Stimulated activated naive CD8-positive, alpha-beta T cell treated with anti-CD3 and anti-CD28 coated beads, Interleukin-15, Interleukin-2, amounts not matched to agents 100 ng/mL and 50 ng/mL, for 24 hours (primary cell): ENCODE data around the gene HOMER2.

Experiments
- H3K27ac Mint-ChIP-seq: one replicate; pipeline ENCODE4 v1.8.0; 2021; ENCODE audit warnings: mild to moderate bottlenecking, mixed read lengths
- H3K27me3 Mint-ChIP-seq: one replicate; pipeline ENCODE4 v1.8.0; 2021; ENCODE audit warnings: mixed read lengths
- H3K36me3 Mint-ChIP-seq: one replicate; pipeline ENCODE4 v1.8.0; 2021; ENCODE audit warnings: low read depth, mixed read lengths
- H3K4me1 Mint-ChIP-seq: one replicate; pipeline ENCODE4 v1.8.0; 2021; ENCODE audit warnings: low read depth, mixed read lengths
- H3K4me3 Mint-ChIP-seq: one replicate; pipeline ENCODE4 v1.8.0; 2021; ENCODE audit warnings: mild to moderate bottlenecking, mixed read lengths
- H3K9me3 Mint-ChIP-seq: one replicate; pipeline ENCODE4 v1.8.0; 2021; ENCODE audit warnings: mixed read lengths

Gene HOMER2

GRCh38 chr15:82810061-82810889, 142.2 kb downstream of the HOMER2 start:
- no peaks in the 10 kb centered on the region for H3K27me3 Mint-ChIP-seq
- H3K4me1 Mint-ChIP-seq, result peaks cover 55% of the 10 kb centered on the region
- no peaks in the 10 kb centered on the region for H3K9me3 Mint-ChIP-seq
- peak overlapping the region; percentile 95 for H3K4me3 Mint-ChIP-seq
- peaks cover 24% of the 10 kb centered on the region for H3K36me3 Mint-ChIP-seq
- H3K27ac Mint-ChIP-seq, result peak overlapping the region; percentile 97

- Mint-ChIP-seq H3K9me3 (no peaks in the 10 kb centered on the region), H3K4me1 (peaks cover 55% of the 10 kb centered on the region), H3K36me3 (peaks cover 21% of the 10 kb centered on the region), H3K4me3 (peak within 1 kb of the TSS; percentile 95), H3K27me3 (no peaks in the 10 kb centered on the region), H3K27ac (peak within 1 kb of the TSS; percentile 97)
Measured at GRCh38 chr15:82809308-82810060, 143.0 kb downstream of the HOMER2 start, which contains the start of gene WHAMM. Gene WHAMM (plus strand): TSS chr15:82809628. CDS start chr15:82809727, 99 bp downstream.

- H3K27ac Mint-ChIP-seq, result peak overlapping the region; percentile 78
- H3K4me3 Mint-ChIP-seq, result peak overlapping the region; percentile 72
- H3K9me3 Mint-ChIP-seq, result no peaks in the 10 kb centered on the region
- H3K4me1 Mint-ChIP-seq, result peaks cover 49% of the 10 kb centered on the region
- peaks cover 13% of the 10 kb centered on the region for H3K36me3 Mint-ChIP-seq
- no peaks in the 10 kb centered on the region for H3K27me3 Mint-ChIP-seq
Measured at GRCh38 chr15:82808634-82809041, 143.9 kb downstream of the HOMER2 start.

GRCh38 chr15:82807920-82808633, 144.4 kb downstream of the HOMER2 start:
- H3K27me3 Mint-ChIP-seq, result no peaks in the 10 kb centered on the region
- H3K27ac Mint-ChIP-seq, result peak overlapping the region; percentile 78
- H3K4me1 Mint-ChIP-seq, result peaks cover 48% of the 10 kb centered on the region
- H3K9me3 Mint-ChIP-seq, result no peaks in the 10 kb centered on the region
- peaks cover 12% of the 10 kb centered on the region for H3K36me3 Mint-ChIP-seq
- peak overlapping the region; percentile 72 for H3K4me3 Mint-ChIP-seq

- H3K36me3 Mint-ChIP-seq, result no peaks in the 10 kb centered on the region
- peak within 1 kb of the TSS; percentile 57 for H3K27ac Mint-ChIP-seq
- H3K4me1 Mint-ChIP-seq, result peaks cover 28% of the 10 kb centered on the region
- H3K27me3 Mint-ChIP-seq, result no peaks in the 10 kb centered on the region
- H3K9me3 Mint-ChIP-seq, result no peaks in the 10 kb centered on the region
- no peak within 1 kb of the TSS for H3K4me3 Mint-ChIP-seq
Measured at GRCh38 chr15:82805994-82806406, 146.5 kb downstream of the HOMER2 start, which contains the start of gene FSD2. Gene FSD2 (minus strand): TSS chr15:82806069. CDS start chr15:82787390, 18,679 bp downstream.

DNA sequence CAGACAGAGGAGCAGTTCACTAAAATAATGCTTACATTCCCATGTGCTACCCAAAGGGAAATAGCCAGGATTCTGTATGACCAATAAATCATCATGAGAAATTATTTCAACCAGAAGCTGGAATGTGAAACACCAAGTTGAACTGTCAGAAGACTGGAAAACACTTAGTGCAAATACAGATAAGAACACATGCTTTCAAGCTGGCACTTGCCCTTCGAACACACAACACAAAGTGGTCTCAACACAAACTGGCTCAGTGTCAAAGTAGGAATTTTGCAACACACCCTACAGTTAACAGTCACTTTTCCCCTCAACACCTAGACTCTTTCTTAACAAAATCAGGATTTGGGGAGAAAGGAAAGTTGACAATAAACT, 148.0 kb downstream of the HOMER2 start:
- Mint-ChIP-seq H3K27ac (no peak overlapping the region), H3K27me3 (peaks cover 2% of the 10 kb centered on the region), H3K9me3 (no peaks in the 10 kb centered on the region), H3K4me1 (peaks cover 21% of the 10 kb centered on the region), H3K36me3 (no peaks in the 10 kb centered on the region), H3K4me3 (no peak overlapping the region)

- no peaks in the 10 kb centered on the region for H3K36me3 Mint-ChIP-seq
- no peak overlapping the region for H3K4me3 Mint-ChIP-seq
- H3K4me1 Mint-ChIP-seq, result peaks cover 17% of the 10 kb centered on the region
- H3K9me3 Mint-ChIP-seq, result no peaks in the 10 kb centered on the region
- no peak overlapping the region for H3K27ac Mint-ChIP-seq
- peaks cover 6% of the 10 kb centered on the region for H3K27me3 Mint-ChIP-seq
Measured at GRCh38 chr15:82803793-82804574, 148.5 kb downstream of the HOMER2 start.

DNA sequence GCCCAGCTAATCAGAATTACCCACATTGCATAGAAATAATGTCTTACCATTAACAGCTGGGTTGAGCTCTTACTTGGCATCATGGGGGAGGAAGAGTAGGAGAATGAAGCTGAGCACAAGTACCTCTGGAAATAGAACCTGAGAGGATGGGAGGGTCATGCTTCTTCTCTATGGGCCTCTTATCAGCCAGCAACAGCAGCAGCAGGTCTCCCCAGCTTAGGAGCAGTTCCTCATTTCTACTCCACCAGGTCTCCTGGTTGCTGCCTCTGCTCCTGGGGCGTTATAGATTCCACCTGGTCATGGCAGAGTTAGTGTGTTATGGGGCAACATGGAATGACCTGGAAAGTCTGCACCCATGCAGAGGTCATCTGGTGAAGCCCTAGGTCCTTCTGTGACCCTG, 150.0 kb downstream of the HOMER2 start:
- no peak overlapping the region for H3K27ac Mint-ChIP-seq
- H3K4me1 Mint-ChIP-seq, result peaks cover 5% of the 10 kb centered on the region
- peaks cover 6% of the 10 kb centered on the region for H3K27me3 Mint-ChIP-seq
- H3K36me3 Mint-ChIP-seq, result no peaks in the 10 kb centered on the region
- no peak overlapping the region for H3K4me3 Mint-ChIP-seq
- no peaks in the 10 kb centered on the region for H3K9me3 Mint-ChIP-seq

DNA sequence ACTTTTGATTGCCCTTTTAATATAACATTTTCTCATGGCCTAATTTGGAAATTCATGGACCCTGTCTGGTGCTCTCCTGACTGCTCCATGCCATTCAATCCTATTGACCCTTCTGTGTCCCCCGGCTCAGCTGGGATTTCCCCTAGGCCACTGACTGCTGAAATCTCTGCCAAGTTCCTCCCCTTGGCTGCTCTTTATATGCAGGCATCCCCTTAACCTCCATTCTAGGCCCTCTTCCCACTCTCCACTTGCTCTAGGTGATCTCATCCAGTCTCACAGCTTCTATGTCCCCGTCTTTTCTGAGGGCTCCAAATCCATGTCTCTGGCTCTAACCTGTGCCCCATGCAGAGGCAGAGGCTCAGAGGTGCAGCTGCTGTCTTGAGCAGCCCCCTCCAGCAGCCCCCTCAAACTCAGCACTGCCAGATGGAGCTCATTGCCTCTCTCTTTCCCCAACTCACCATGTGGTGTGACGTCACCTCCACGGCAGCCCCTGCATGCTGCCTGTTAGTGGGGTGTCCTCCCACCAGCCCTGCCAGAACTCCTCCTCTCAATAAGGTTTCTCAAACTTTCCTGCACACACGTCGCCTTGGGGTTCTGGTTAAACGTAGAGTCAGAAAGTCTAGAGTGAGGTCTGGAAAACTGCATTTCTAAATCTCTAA, 153.2 kb downstream of the HOMER2 start:
- Mint-ChIP-seq H3K27ac (no peak overlapping the region), H3K4me3 (no peak overlapping the region), H3K4me1 (no peaks in the 10 kb centered on the region), H3K36me3 (no peaks in the 10 kb centered on the region), H3K27me3 (peaks cover 6% of the 10 kb centered on the region), H3K9me3 (peaks cover 1% of the 10 kb centered on the region)
